ENCODE results near the gene CALN1.

CALN1 gene

DNA sequence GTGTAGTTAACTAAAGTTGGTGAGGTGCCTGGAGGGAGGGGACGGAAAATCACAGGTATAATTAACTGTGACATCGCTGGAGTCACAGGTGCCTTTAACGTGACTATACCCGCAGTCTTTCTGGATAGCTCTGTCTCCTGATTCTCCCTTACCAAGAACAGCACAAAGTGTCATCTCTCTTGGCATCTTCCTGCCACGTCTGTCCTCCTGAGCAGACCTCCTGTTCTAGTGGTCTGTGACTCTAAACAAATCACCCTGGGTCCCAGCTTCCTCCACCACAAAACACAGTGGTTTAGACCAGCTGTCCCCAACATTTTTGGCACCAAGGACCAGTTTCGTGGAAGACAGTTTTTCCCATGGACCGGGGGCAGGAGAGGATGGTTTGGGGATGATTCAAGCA is 90.5 kb downstream of the CALN1 start:
- Histone ChIP-seq H3K9me3 (ENCODE audit: control insufficient read depth, low read length) (no peaks in the 10 kb centered on the region), H3K36me3 (ENCODE audit: control insufficient read depth, insufficient read depth, low read length) (no peaks in the 10 kb centered on the region), H3K27me3 (ENCODE audit: control insufficient read depth, insufficient read depth, low read length) (no peaks in the 10 kb centered on the region), H3K4me3 (ENCODE audit: low read depth, low read length) (no peak overlapping the region), H3K27ac (no peak overlapping the region), H3K4me2 (ENCODE audit: low read length) (no peak overlapping the region), H3K79me2 (no peaks in the 10 kb centered on the region), H3K4me1 (no peaks in the 10 kb centered on the region), H3K9ac (no peak overlapping the region), H2AFZ (no peak overlapping the region)
- TF ChIP-seq, protein P1, sequence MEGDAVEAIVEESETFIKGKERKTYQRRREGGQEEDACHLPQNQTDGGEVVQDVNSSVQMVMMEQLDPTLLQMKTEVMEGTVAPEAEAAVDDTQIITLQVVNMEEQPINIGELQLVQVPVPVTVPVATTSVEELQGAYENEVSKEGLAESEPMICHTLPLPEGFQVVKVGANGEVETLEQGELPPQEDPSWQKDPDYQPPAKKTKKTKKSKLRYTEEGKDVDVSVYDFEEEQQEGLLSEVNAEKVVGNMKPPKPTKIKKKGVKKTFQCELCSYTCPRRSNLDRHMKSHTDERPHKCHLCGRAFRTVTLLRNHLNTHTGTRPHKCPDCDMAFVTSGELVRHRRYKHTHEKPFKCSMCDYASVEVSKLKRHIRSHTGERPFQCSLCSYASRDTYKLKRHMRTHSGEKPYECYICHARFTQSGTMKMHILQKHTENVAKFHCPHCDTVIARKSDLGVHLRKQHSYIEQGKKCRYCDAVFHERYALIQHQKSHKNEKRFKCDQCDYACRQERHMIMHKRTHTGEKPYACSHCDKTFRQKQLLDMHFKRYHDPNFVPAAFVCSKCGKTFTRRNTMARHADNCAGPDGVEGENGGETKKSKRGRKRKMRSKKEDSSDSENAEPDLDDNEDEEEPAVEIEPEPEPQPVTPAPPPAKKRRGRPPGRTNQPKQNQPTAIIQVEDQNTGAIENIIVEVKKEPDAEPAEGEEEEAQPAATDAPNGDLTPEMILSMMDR (IDR thresholded peaks at IDR 0.05), result no peak

DNA sequence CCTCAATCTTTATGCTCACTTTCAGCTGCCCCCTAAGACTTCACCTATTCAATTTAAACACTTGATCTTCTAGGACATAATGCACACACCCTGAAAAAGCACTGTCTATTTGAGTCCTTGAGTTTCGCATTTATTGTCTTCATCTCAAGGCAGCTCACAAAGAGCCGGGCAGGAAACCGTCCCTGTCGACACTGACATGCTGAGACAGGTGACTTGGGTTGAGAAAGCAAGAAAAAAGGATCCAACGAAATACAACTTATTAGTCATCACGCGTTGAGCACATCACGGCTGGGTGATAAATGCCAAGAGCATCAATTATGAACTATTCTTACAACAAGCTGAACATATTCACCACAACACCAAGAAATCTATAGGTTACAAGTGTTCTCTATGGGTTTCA is 91.1 kb downstream of the CALN1 start:
- TF ChIP-seq, protein P1 (IDR thresholded peaks at IDR 0.05), result no peak
- no peak overlapping the region for H2AFZ ChIP-seq
- no peak overlapping the region for H3K4me3 ChIP-seq (ENCODE audit: low read depth, low read length)
- H3K27ac ChIP-seq, result no peak overlapping the region
- H3K36me3 ChIP-seq (ENCODE audit: control insufficient read depth, insufficient read depth, low read length), result no peaks in the 10 kb centered on the region
- H3K9me3 ChIP-seq (ENCODE audit: control insufficient read depth, low read length), result no peaks in the 10 kb centered on the region
- no peaks in the 10 kb centered on the region for H3K27me3 ChIP-seq (ENCODE audit: control insufficient read depth, insufficient read depth, low read length)
- H3K9ac ChIP-seq, result no peak overlapping the region
- no peak overlapping the region for H3K4me2 ChIP-seq (ENCODE audit: low read length)
- H3K4me1 ChIP-seq, result no peaks in the 10 kb centered on the region
- H3K79me2 ChIP-seq, result no peaks in the 10 kb centered on the region

DNA sequence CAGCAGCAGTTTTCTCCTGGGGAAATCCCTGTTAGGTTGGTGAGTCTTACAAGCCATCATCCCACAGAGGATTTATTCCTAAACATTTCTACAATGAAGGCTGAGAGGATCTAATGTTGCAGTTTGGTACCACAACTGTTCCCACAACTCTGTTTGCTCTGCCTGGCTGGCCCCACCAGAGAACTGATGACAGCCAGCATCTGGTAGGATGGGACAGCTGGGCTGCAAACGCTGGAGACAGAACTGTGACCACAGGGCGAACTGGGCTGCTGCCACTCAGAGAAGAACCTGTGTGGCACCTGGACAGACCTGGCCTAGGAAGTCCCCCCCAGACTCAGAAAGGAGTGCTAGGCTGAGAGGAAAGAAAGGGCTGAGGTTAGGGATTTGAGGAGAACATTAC is 94.8 kb downstream of the CALN1 start:
- Histone ChIP-seq H3K4me1 (no peaks in the 10 kb centered on the region), H3K36me3 (ENCODE audit: control insufficient read depth, insufficient read depth, low read length) (no peaks in the 10 kb centered on the region), H3K4me3 (ENCODE audit: low read depth, low read length) (no peak overlapping the region), H3K9me3 (ENCODE audit: control insufficient read depth, low read length) (no peaks in the 10 kb centered on the region), H3K79me2 (no peaks in the 10 kb centered on the region), H2AFZ (no peak overlapping the region), H3K27ac (no peak overlapping the region), H3K27me3 (ENCODE audit: control insufficient read depth, insufficient read depth, low read length) (no peaks in the 10 kb centered on the region), H3K4me2 (ENCODE audit: low read length) (no peak overlapping the region), H3K9ac (no peak overlapping the region)
- TF ChIP-seq, protein P1 (IDR thresholded peaks at IDR 0.05), result no peak

DNA sequence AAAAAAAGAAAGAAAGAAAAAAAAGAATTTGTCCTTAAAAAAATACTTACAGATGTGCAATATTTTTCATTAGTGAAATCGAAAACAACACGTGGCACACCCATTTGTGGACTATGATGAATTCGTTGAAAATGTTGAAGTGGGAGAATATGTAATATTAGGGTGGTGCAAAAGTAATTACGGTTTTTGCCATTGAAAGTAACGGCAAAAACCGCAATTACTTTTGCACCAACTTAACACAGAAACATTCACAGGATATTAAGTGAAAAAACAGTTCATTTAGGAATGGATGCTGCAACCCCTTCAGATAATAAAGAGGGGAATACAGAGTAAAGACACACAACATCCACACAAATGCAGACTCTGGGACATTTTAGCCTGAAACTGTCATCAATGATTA is 96.0 kb downstream of the CALN1 start:
- H3K4me3 ChIP-seq (ENCODE audit: low read depth, low read length), result no peak overlapping the region
- no peak overlapping the region for H3K9ac ChIP-seq
- no peak overlapping the region for H3K4me2 ChIP-seq (ENCODE audit: low read length)
- no peaks in the 10 kb centered on the region for H3K9me3 ChIP-seq (ENCODE audit: control insufficient read depth, low read length)
- no peaks in the 10 kb centered on the region for H3K79me2 ChIP-seq
- H3K27ac ChIP-seq, result no peak overlapping the region
- TF ChIP-seq, protein P1 (IDR thresholded peaks at IDR 0.05), result no peak
- no peak overlapping the region for H2AFZ ChIP-seq
- H3K36me3 ChIP-seq (ENCODE audit: control insufficient read depth, insufficient read depth, low read length), result no peaks in the 10 kb centered on the region
- H3K27me3 ChIP-seq (ENCODE audit: control insufficient read depth, insufficient read depth, low read length), result no peaks in the 10 kb centered on the region
- no peaks in the 10 kb centered on the region for H3K4me1 ChIP-seq

DNA sequence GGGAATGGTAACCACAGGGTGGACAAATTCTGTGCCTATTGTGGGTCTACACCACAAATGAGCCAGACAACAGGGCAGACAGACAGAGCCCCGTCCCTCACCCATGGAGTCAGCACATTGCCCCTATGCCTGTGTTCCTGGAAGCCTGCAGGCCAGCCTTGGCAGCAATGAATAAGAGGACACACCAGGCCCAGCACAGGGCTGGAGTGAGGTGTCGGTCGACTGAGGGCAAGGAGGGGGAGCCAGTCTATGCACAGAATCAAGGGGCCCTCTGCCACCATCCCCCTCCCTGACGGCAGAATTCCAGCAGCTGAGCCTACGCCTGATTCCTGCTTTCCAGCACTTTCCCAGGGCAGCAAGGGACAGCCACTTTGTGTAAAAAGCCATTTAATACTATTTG is 98.2 kb downstream of the CALN1 start:
- Histone ChIP-seq H3K36me3 (ENCODE audit: control insufficient read depth, insufficient read depth, low read length) (no peaks in the 10 kb centered on the region), H3K27me3 (ENCODE audit: control insufficient read depth, insufficient read depth, low read length) (no peaks in the 10 kb centered on the region), H3K4me2 (ENCODE audit: low read length) (no peak overlapping the region), H3K9me3 (ENCODE audit: control insufficient read depth, low read length) (no peaks in the 10 kb centered on the region), H3K27ac (no peak overlapping the region), H3K79me2 (no peaks in the 10 kb centered on the region), H3K9ac (no peak overlapping the region), H3K4me3 (ENCODE audit: low read depth, low read length) (no peak overlapping the region), H3K4me1 (no peaks in the 10 kb centered on the region), H2AFZ (no peak overlapping the region)
- TF ChIP-seq, protein P1 (IDR thresholded peaks at IDR 0.05), result no peak

Measured in parathyroid adenoma (tissue), 2 donors.